ENCODE data around the gene PLEKHD1. TPM values are rescaled to one million over a fixed set of nuclear protein-coding genes. Genes with fewer than 3 reads are reported as not detected.

The PLEKHD1 gene
- total and polyA plus RNA-seq, 7 donors = 0.01 to 0.69 (median 0.04) TPM; not detected in 1

DNA sequence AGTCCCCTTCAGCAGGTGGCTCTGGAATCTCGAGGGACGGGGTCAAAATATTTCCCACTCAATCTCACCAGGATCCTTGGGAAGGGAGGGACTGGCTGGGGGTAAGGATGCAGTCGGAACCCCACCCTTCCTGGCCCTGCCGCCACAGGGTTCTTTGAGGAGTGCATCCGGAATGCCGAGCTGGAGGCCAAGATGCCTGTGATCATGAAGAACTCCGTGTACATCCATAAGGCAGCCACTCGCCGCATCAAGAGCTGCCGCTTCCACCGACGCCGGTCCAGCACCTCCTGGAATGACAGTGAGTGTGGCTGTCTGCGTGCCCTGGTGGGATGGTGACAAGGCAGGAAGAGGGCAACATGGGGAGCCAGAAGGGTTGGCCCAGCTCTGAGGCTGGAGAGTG is 43.1 kb downstream of the PLEKHD1 start:
- Histone ChIP-seq H3K36me3 (ENCODE audit: insufficient read depth in 1 of 2, low read depth in 1 of 2) (no peaks in the 10 kb centered on the region), H3K4me3 (no peak overlapping the region), H3K27ac (no peak overlapping the region), H3K27me3 (ENCODE audit: insufficient read depth in 3 of 3, low read length in 2 of 3) (peaks cover 0 to 5% (median 0%) of the 10 kb centered on the region in 3 donors), H3K4me1 (no peaks in the 10 kb centered on the region), H3K9me3 (no peaks in the 10 kb centered on the region)
- WGBS, 3 donors = 87 to 88% (median 87%) methylated on average over 14 of the region's 14 CpGs
- ATAC-seq (no peak), DNase-seq (no peak)
- TF ChIP-seq, protein P1, sequence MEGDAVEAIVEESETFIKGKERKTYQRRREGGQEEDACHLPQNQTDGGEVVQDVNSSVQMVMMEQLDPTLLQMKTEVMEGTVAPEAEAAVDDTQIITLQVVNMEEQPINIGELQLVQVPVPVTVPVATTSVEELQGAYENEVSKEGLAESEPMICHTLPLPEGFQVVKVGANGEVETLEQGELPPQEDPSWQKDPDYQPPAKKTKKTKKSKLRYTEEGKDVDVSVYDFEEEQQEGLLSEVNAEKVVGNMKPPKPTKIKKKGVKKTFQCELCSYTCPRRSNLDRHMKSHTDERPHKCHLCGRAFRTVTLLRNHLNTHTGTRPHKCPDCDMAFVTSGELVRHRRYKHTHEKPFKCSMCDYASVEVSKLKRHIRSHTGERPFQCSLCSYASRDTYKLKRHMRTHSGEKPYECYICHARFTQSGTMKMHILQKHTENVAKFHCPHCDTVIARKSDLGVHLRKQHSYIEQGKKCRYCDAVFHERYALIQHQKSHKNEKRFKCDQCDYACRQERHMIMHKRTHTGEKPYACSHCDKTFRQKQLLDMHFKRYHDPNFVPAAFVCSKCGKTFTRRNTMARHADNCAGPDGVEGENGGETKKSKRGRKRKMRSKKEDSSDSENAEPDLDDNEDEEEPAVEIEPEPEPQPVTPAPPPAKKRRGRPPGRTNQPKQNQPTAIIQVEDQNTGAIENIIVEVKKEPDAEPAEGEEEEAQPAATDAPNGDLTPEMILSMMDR (IDR thresholded peaks at IDR 0.05) = no peak
- intact Hi-C loops (cut with DNase I) = no loop called here

DNA sequence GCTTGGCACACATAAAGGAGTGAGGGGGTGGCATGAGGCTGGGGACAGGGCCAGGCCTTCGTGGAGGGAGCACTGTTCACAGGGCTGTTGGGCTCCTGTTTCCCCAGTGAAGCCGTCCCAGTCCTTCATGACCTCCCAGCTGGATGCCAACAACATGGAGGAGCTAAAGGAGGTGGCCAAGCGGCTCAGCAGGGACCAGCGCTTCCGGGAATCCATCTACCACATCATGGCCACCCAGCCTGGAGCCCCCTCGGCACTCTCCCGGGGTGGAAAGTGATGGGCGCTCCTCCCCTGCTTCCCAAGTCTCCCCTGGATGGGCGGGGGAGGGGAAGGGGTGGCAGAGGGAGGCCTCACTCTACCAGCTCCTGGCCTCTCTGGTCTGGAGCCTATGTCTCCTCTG is 43.6 kb downstream of the PLEKHD1 start:
- Histone ChIP-seq H3K36me3 (ENCODE audit: insufficient read depth in 1 of 2, low read depth in 1 of 2) (no peaks in the 10 kb centered on the region), H3K4me1 (no peaks in the 10 kb centered on the region), H3K4me3 (no peak overlapping the region), H3K27me3 (ENCODE audit: insufficient read depth in 3 of 3, low read length in 2 of 3) (peaks cover 0 to 5% (median 0%) of the 10 kb centered on the region in 3 donors), H3K9me3 (no peaks in the 10 kb centered on the region), H3K27ac (no peak overlapping the region)
- DNase-seq (no peak), ATAC-seq (no peak)
- WGBS, 3 donors = 82 to 90% (median 89%) methylated on average over 8 to 9 of the region's 9 CpGs
- TF ChIP-seq, protein P1 (IDR thresholded peaks at IDR 0.05) = no peak
- intact Hi-C loops (cut with DNase I) = no loop called here

DNA sequence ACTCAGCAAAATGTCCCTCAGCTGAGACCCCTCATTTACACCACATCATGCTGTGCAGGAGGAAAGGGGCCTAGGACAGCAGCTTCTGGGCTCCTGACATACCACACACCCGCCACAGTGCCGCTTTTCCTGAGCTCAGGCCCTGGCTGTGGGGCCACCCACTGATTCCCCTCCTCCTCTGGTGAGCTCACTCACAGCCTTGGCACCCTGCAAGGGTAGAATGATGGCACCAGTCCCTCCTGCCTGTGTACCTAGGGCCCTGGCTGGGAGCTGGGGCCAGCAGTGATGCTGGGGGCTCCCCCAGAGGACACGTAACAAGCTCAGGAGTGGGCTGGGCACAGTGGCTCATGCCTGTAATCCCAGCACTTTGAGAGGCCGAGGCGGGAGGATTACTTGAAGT is 44.4 kb downstream of the PLEKHD1 start:
- no peak overlapping the region for H3K4me3 ChIP-seq
- TF ChIP-seq, protein P1 (IDR thresholded peaks at IDR 0.05) = no peak
- DNase-seq (no peak), ATAC-seq (no peak)
- H3K9me3 ChIP-seq = no peaks in the 10 kb centered on the region
- H3K27ac ChIP-seq = no peak overlapping the region
- peaks cover 0 to 5% (median 0%) of the 10 kb centered on the region in 3 donors for H3K27me3 ChIP-seq (ENCODE audit: insufficient read depth in 3 of 3, low read length in 2 of 3)
- 89 to 96% (median 90%) methylated on average over 5 of the region's 5 CpGs for WGBS, 3 donors
- no peaks in the 10 kb centered on the region for H3K36me3 ChIP-seq (ENCODE audit: insufficient read depth in 1 of 2, low read depth in 1 of 2)
- H3K4me1 ChIP-seq = no peaks in the 10 kb centered on the region
- intact Hi-C loops (cut with DNase I) = no loop called here

DNA sequence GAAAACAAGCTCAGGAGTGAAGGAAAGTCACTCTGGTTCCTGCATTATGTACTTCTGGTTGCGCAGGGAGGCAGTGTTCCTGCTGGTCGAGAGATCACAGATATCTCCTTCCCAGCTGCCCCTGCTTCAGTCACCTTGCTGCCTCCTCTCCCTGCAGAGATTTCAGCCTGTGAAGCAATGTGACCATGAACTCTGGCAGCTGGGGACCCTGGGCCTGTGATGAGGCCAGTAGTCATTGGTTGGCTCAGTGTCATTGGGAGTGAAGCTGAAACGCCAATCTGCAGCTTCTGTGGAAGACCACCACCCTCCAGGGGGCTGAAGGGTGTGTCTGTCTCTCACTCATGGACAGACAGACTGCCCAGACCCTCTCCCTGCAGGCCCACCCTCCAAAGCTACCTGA is 45.0 kb downstream of the PLEKHD1 start:
- H3K36me3 ChIP-seq (ENCODE audit: insufficient read depth in 1 of 2, low read depth in 1 of 2) = no peaks in the 10 kb centered on the region
- peaks cover 0 to 5% (median 0%) of the 10 kb centered on the region in 3 donors for H3K27me3 ChIP-seq (ENCODE audit: insufficient read depth in 3 of 3, low read length in 2 of 3)
- H3K9me3 ChIP-seq = no peaks in the 10 kb centered on the region
- no peaks in the 10 kb centered on the region for H3K4me1 ChIP-seq
- H3K4me3 ChIP-seq = no peak overlapping the region
- WGBS, 3 donors = 81 to 91% (median 81%) methylated on average over 3 of the region's 3 CpGs
- ATAC-seq = no peak
- no peak for DNase-seq
- TF ChIP-seq, protein P1 (IDR thresholded peaks at IDR 0.05) = no peak
- H3K27ac ChIP-seq = no peak overlapping the region
- intact Hi-C loops (cut with DNase I) = no loop called here

DNA sequence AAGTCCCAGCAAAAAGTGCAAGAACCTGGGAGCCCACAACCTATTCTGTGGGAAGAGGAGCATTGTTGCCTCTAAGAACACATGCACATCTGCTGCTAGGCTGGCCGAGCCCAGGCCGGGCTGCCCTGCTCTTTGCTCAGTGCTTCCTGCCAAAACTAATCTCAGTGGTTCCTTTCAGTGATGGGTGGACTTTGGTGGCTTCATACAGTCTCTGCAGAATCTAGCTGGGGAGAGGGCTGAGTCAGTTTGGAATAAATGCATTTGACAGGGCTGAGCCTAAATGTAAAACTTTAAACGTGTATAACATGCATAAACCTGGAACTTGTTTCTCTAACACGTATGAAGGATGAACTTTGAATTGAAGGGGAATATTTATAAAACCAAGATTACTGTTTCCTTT is 45.6 kb downstream of the PLEKHD1 start:
- intact Hi-C loops (cut with DNase I) = no loop called here
- no peak for DNase-seq
- H3K36me3 ChIP-seq (ENCODE audit: insufficient read depth in 1 of 2, low read depth in 1 of 2) = no peaks in the 10 kb centered on the region
- no peaks in the 10 kb centered on the region for H3K9me3 ChIP-seq
- TF ChIP-seq, protein P1 (IDR thresholded peaks at IDR 0.05) = no peak
- H3K4me1 ChIP-seq = no peaks in the 10 kb centered on the region
- ATAC-seq = no peak
- peaks cover 0 to 5% (median 0%) of the 10 kb centered on the region in 3 donors for H3K27me3 ChIP-seq (ENCODE audit: insufficient read depth in 3 of 3, low read length in 2 of 3)
- H3K4me3 ChIP-seq = no peak overlapping the region
- no peak overlapping the region for H3K27ac ChIP-seq
- WGBS, 3 donors = 49 to 51% (median 49%) methylated on average over 4 of the region's 4 CpGs

All from psoas muscle (tissue), 8 donors.